A549 (cell line): Measurements from ENCODE around the gene CERS2. TPM values are rescaled to one million over a fixed set of nuclear protein-coding genes. Genes with fewer than 3 reads are reported as not detected.

Experiments
- ATAC-seq, 2 experiments: fragments of 200-7000 bp in 1 of 2; fragments of >200 bp in 1 of 2; cut with Nextera tagmentation in 1 of 2; cut with Tn5 transposase in 1 of 2; 3 replicates each; pipeline versions ENCODE4 v1.8.0 to v1.9.1; 2018 to 2020; ENCODE audit warnings: mild to moderate bottlenecking in 1 of 2, moderate library complexity in 1 of 2
- CTCF ChIA-PET: fragments of 300-600 bp; sonication (Branson Sonifier 250); formaldehyde crosslinking; extraction: SDS; loops from one replicate; lab custom pipeline; 2021; ENCODE audit warnings: antibody characterized with exemption, inconsistent platforms; lab: Yijun Ruan, JAX
- POLR2A ChIA-PET: fragments of 350-600 bp; formaldehyde crosslinking; extraction: SDS; loops from one replicate; lab custom pipeline; 2021; ENCODE audit warnings: antibody characterized with exemption, inconsistent platforms; lab: Yijun Ruan, JAX
- DNase-seq, 2 experiments: peaks; one replicate each; pipeline versions ENCODE4 v3.0.0 to v3.0.0-alpha.2; 2011 to 2016; ENCODE audit warnings: low read depth in 1 of 2, low spot score in 1 of 2
- FAIRE-seq: peaks from 2 replicates; lab custom pipeline; 2011; peaks lifted over from hg19 to GRCh38; lab: Jason Lieb, UNC
- H3K27ac ChIP-seq, 2 experiments: fragments of >200 bp; sonication (Bioruptor Twin); formaldehyde crosslinking; 3 replicates each; pipeline ENCODE4 v1.5.1; 2016 to 2017
- H3K4me1 ChIP-seq: fragments of >200 bp; sonication (Bioruptor Twin); formaldehyde crosslinking; 3 replicates; pipeline ENCODE4 v1.6.1; 2016
- H3K4me2 ChIP-seq: fragments of >200 bp; sonication (Bioruptor Twin); formaldehyde crosslinking; 3 replicates; pipeline ENCODE4 v1.6.1; 2016
- H3K4me3 ChIP-seq: fragments of >200 bp; sonication (Bioruptor Twin); formaldehyde crosslinking; 3 replicates; pipeline ENCODE4 v1.5.1; 2016
- H3K9me3 ChIP-seq: fragments of >200 bp; sonication (Bioruptor Twin); formaldehyde crosslinking; 3 replicates; pipeline ENCODE4 v1.6.1; 2016
- BHLHE40 ChIP-seq: IDR thresholded peaks from 2 replicates; pipeline ENCODE4 v1.6.1; 2012; ENCODE audit warnings: low read depth, low read length, inconsistent platforms
- CBX2 ChIP-seq: fragments of 200-600 bp; sonication (generic); IDR thresholded peaks from 2 replicates; pipeline ENCODE4 v1.6.1; 2016; ENCODE audit warnings: low read depth, mild to moderate bottlenecking, borderline replicate concordance
- CBX8 ChIP-seq: fragments of 200-600 bp; sonication (generic); IDR thresholded peaks from 2 replicates; pipeline ENCODE4 v1.6.1; 2016
- EP300 ChIP-seq, 2 experiments: fragments of >200 bp; sonication (Bioruptor Twin); formaldehyde crosslinking; IDR thresholded peaks; 2 replicates in 1 of 2; 3 replicates in 1 of 2; pipeline ENCODE4 v1.6.1; 2016 to 2017
- FOSB ChIP-seq: fragments of 250-450 bp; sonication (Bioruptor Pico); IDR thresholded peaks from 2 replicates; pipeline ENCODE4 v1.5.0; 2020; ENCODE audit warnings: mild to moderate bottlenecking, moderate library complexity
- FOSL2 ChIP-seq, 2 experiments: fragments of 450-650 bp in 1 of 2; fragments of >200 bp in 1 of 2; sonication (Bioruptor Twin) in 1 of 2; formaldehyde crosslinking; IDR thresholded peaks; 2 replicates each; pipeline versions ENCODE4 v1.5.0 to v1.6.1; 2016 to 2020; ENCODE audit warnings: mild to moderate bottlenecking in 1 of 2, moderate library complexity in 1 of 2
- GATA3 ChIP-seq: IDR thresholded peaks from 2 replicates; pipeline ENCODE4 v1.6.1; 2012; ENCODE audit warnings: borderline replicate concordance
- HEYL ChIP-seq: fragments of 250-450 bp; sonication (Bioruptor Pico); IDR thresholded peaks from 2 replicates; pipeline ENCODE4 v1.8.0; 2021; ENCODE audit warnings: mild to moderate bottlenecking, moderate library complexity
- HOXB13 ChIP-seq: fragments of 250-450 bp; sonication (Bioruptor Pico); IDR thresholded peaks from 2 replicates; pipeline ENCODE4 v1.5.0; 2020; ENCODE audit warnings: low read depth, mild to moderate bottlenecking, moderate library complexity
- HOXB5 ChIP-seq: fragments of 250-450 bp; sonication (Bioruptor Pico); IDR thresholded peaks from 2 replicates; pipeline ENCODE4 v1.5.0; 2020; ENCODE audit warnings: mild to moderate bottlenecking, moderate library complexity
- KDM1A ChIP-seq: fragments of 200-600 bp; sonication (generic); IDR thresholded peaks from 2 replicates; pipeline ENCODE4 v1.6.1; 2016; ENCODE audit warnings: low read depth, mild to moderate bottlenecking
- MAFK ChIP-seq: fragments of 450-650 bp; IDR thresholded peaks from 2 replicates; pipeline ENCODE4 v1.6.1; 2014; ENCODE audit not compliant: partially characterized antibody
- MAZ ChIP-seq: fragments of 150-350 bp; IDR thresholded peaks from 2 replicates; pipeline ENCODE4 v1.6.1; 2014; ENCODE audit warnings: antibody characterized with exemption, low read depth, low read length, borderline replicate concordance
- MYC ChIP-seq: IDR thresholded peaks from 2 replicates; pipeline ENCODE4 v1.6.1; 2012; ENCODE audit warnings: mild to moderate bottlenecking, inconsistent platforms, low read length, improper control_type of control experiment, borderline replicate concordance
- POLR2AphosphoS2 ChIP-seq: conservative IDR thresholded peaks from 2 replicates; pipeline ENCODE4 v1.6.1; 2012; ENCODE audit warnings: low read length, improper control_type of control experiment, inconsistent platforms
- RFX5 ChIP-seq: fragments of 450-650 bp; IDR thresholded peaks from 2 replicates; pipeline ENCODE4 v1.7.1; 2014; ENCODE audit warnings: antibody characterized with exemption, mild to moderate bottlenecking, moderate library complexity
- SMC3 ChIP-seq: fragments of >200 bp; sonication (Bioruptor Twin); formaldehyde crosslinking; IDR thresholded peaks from 3 replicates; pipeline ENCODE4 v1.6.1; 2018; ENCODE audit warnings: inconsistent platforms
- TP53 ChIP-seq: fragments of 250-450 bp; sonication (Bioruptor Pico); IDR thresholded peaks from 2 replicates; pipeline ENCODE4 v1.5.0; 2021; ENCODE audit warnings: mild to moderate bottlenecking, moderate library complexity
- ZFP36 ChIP-seq: fragments of 450-650 bp; IDR thresholded peaks from 2 replicates; pipeline ENCODE4 v1.6.1; 2014; ENCODE audit warnings: borderline replicate concordance; ENCODE audit not compliant: partially characterized antibody
- ZNF302 ChIP-seq: fragments of 250-450 bp; sonication (Bioruptor Pico); IDR thresholded peaks from 2 replicates; pipeline ENCODE4 v1.9.0; 2021; ENCODE audit warnings: inconsistent platforms, mild to moderate bottlenecking, moderate library complexity
- ZSCAN20 ChIP-seq: fragments of 250-450 bp; sonication (Bioruptor Pico); IDR thresholded peaks from 2 replicates; pipeline ENCODE4 v1.8.0; 2022; ENCODE audit warnings: mild to moderate bottlenecking, moderate library complexity
- WGBS: methylation state at CpG from one replicate; pipeline ENCODE4 v1.1.6; 2017; ENCODE audit errors: missing lambda C conversion rate; 5-methylcytosine and 5-hydroxymethylcytosine counted together
- polyA plus RNA-seq, 4 experiments: library from polyadenylated mRNA; depleted of rRNA in 3 of 4; stranded (reverse); fragments of >200 nt; fragmentation: RNase III in 1 of 4; extraction: RNeasy Plus Mini Kit Qiagen cat#74134 plus additional on column Dnase treatment in 1 of 4; gene quantifications; 2 replicates in 3 of 4; 3 replicates in 1 of 4; pipeline ENCODE4 v1.2.3, GENCODE V29; 2011 to 2017
- TF ChIP-seq, protein P1 (sequence below): IDR thresholded peaks from 2 replicates; pipeline ENCODE4 v1.6.1; 2012; ENCODE audit warnings: low read depth, borderline replicate concordance
- TF ChIP-seq, protein P2 (sequence below): fragments of 250-450 bp; sonication (Bioruptor Pico); IDR thresholded peaks from 2 replicates; pipeline ENCODE4 v1.5.0; 2021; ENCODE audit warnings: mild to moderate bottlenecking, moderate library complexity, borderline replicate concordance
- TF ChIP-seq, protein P3 (sequence below): fragments of 450-650 bp; IDR thresholded peaks from 2 replicates; pipeline ENCODE4 v1.6.1; 2014; ENCODE audit warnings: antibody characterized with exemption

CERS2 gene
- polyA plus RNA-seq, 2 of the 4 experiments (the other 2 are of a cell fraction) = 196 to 356 TPM

DNA sequence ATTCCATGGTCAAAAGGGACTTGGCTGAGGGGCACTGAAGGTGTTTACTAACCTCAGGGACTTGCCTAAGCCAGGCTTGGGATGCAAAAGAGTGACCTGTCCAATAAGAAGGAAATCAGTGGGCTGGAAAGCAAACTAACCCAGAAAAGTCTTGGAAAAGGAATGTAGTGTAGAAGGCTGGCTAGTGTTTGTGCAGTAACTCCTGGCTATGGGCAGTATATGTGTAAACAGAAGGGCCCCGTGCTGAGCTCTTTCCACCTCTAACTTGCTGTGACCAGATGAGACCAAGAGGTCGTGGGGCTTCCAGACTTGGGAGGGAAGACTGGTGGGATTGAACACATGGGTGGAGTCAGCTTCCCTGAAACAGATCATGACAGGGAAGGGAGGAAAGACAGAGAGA is 28.0 kb upstream of the CERS2 start:
- FAIRE-seq (no peak), ATAC-seq (no peak), DNase-seq (no peak)
- CTCF ChIA-PET = interaction anchor here (1.0 to 24.0 kb wide), 2 partner anchors 17 to 80 kb away, joined by 4 to 586 read pairs; partner anchors contain the start of genes ANXA9 and CERS2
- 45% methylated on average over 2 of the region's 2 CpGs for WGBS
- no peak overlapping the region for H3K4me2 ChIP-seq
- no peak for TF ChIP-seq BHLHE40
- TF ChIP-seq CBX2 = no peak
- no peak for TF ChIP-seq MAFK
- no peak for TF ChIP-seq SMC3
- TF ChIP-seq, protein P1, sequence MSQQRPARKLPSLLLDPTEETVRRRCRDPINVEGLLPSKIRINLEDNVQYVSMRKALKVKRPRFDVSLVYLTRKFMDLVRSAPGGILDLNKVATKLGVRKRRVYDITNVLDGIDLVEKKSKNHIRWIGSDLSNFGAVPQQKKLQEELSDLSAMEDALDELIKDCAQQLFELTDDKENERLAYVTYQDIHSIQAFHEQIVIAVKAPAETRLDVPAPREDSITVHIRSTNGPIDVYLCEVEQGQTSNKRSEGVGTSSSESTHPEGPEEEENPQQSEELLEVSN = no peak
- TF ChIP-seq, protein P2, sequence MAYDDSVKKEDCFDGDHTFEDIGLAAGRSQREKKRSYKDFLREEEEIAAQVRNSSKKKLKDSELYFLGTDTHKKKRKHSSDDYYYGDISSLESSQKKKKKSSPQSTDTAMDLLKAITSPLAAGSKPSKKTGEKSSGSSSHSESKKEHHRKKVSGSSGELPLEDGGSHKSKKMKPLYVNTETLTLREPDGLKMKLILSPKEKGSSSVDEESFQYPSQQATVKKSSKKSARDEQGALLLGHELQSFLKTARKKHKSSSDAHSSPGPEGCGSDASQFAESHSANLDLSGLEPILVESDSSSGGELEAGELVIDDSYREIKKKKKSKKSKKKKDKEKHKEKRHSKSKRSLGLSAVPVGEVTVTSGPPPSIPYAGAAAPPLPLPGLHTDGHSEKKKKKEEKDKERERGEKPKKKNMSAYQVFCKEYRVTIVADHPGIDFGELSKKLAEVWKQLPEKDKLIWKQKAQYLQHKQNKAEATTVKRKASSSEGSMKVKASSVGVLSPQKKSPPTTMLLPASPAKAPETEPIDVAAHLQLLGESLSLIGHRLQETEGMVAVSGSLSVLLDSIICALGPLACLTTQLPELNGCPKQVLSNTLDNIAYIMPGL = no peak
- no peak for TF ChIP-seq GATA3
- TF ChIP-seq EP300 (IDR thresholded peaks at IDR 0.05) = no peak
- TF ChIP-seq HOXB13 (CRISPR knock-in tag) = no peak
- TF ChIP-seq FOSB = no peak
- no peak for TF ChIP-seq HEYL (CRISPR knock-in tag)
- no peak for TF ChIP-seq MYC
- no peak for TF ChIP-seq FOSL2 (IDR thresholded peaks at IDR 0.05)
- TF ChIP-seq FOSL2 (CRISPR knock-in tag; IDR thresholded peaks at IDR 0.05) = no peak
- TF ChIP-seq, protein P3, sequence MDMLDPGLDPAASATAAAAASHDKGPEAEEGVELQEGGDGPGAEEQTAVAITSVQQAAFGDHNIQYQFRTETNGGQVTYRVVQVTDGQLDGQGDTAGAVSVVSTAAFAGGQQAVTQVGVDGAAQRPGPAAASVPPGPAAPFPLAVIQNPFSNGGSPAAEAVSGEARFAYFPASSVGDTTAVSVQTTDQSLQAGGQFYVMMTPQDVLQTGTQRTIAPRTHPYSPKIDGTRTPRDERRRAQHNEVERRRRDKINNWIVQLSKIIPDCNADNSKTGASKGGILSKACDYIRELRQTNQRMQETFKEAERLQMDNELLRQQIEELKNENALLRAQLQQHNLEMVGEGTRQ = no peak
- TF ChIP-seq RFX5 = no peak
- no peak for TF ChIP-seq ZSCAN20 (CRISPR knock-in tag)
- TF ChIP-seq TP53 (CRISPR knock-in tag) = no peak
- no peak overlapping the region for H3K4me3 ChIP-seq
- H3K9me3 ChIP-seq = no peaks in the 10 kb centered on the region
- no peak overlapping the region for H3K27ac ChIP-seq
- H3K4me1 ChIP-seq = peaks cover 17% of the 10 kb centered on the region
- POLR2A ChIA-PET = no interaction called here

DNA sequence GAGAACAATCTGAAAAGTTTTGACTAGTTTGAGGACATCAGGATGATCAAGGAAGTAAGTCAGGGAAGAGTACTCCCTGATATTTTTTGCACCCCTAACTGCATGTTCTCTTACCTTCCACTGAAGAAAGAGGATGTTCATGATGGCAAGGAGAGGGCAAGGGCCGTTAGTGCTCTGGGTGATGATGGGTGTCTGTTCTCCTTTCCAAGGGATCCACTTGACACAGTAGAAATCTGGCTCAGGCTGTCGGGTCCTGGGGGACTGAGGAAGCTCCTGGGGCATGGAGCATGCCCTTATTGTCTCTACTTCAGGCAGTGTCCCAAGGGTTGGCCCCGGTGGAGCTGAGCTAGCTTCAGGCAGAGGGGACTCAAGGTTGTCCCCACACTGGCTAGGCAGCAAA is 27.4 kb upstream of the CERS2 start:
- ATAC-seq = no peak
- CTCF ChIA-PET = interaction anchor here (0.9 to 24.0 kb wide), 4 partner anchors 16 to 444 kb away, joined by 3 to 586 read pairs (median 4); partner anchors contain the start of genes ANXA9 and CERS2
- H3K9me3 ChIP-seq = no peaks in the 10 kb centered on the region
- H3K27ac ChIP-seq = no peak overlapping the region
- POLR2A ChIA-PET = no interaction called here
- TF ChIP-seq KDM1A (no peak), ZFP36 (no peak), RFX5 (no peak), ZNF302 (CRISPR knock-in tag) (no peak), POLR2AphosphoS2 (no peak), FOSL2 (IDR thresholded peaks at IDR 0.05) (no peak), FOSL2 (CRISPR knock-in tag; IDR thresholded peaks at IDR 0.05) (no peak), CBX8 (no peak), MAZ (no peak), HOXB5 (CRISPR knock-in tag) (no peak)
- TF ChIP-seq, protein P1 = no peak
- H3K4me1 ChIP-seq = peaks cover 11% of the 10 kb centered on the region
- H3K4me2 ChIP-seq = no peak overlapping the region
- no peak for FAIRE-seq
- WGBS = 69% methylated on average over 3 of the region's 3 CpGs
- no peak overlapping the region for H3K4me3 ChIP-seq
- DNase-seq = no peak
